G401 (cell line): ENCODE data around the gene YIPF3. TPM values are rescaled to one million over a fixed set of nuclear protein-coding genes. Genes with fewer than 3 reads are reported as not detected.
"Not testable (repeated sequence)": the region's sequence is repeated elsewhere in the genome, so short reads cannot be mapped to it uniquely, and the experiment has no call there.

Experiments
- DNase-seq: peaks from one replicate; pipeline ENCODE4 v3.0.0-alpha.2; 2015; ENCODE audit warnings: low spot score
- in situ Hi-C: cut with HindIII; loops from 2 replicates; pipeline ENCODE4 v1.10.0; 2016; ENCODE audit warnings: low sequenced_read_pairs, mixed read lengths
- total RNA-seq: library from RNA; depleted of rRNA; stranded (reverse); fragments of >200 nt; shearing (Covaris generic); gene quantifications from 2 replicates; pipeline ENCODE4 v1.2.3, GENCODE V29; 2014; rRNA removed

Gene YIPF3
- 49.4 and 92.9 TPM in 2 replicates for total RNA-seq

GRCh38 chr6:43516697-43517504 is at the start of gene YIPF3, which contains the start of gene POLR1C:
TSS of gene YIPF3 (minus strand) at chr6:43516926. CDS start at chr6:43516807, 119 bp downstream.
TSS of gene POLR1C (plus strand) at chr6:43517089. CDS start at chr6:43517110, 21 bp downstream.
- peak; percentile 99 for DNase-seq
- in situ Hi-C loops: no loop called here

GRCh38 chr6:43559328-43559727 is 42.6 kb upstream of the YIPF3 start:
- in situ Hi-C loops: no loop called here
- no peak for DNase-seq

- in situ Hi-C loops, DNase-seq: not testable (repeated sequence)
Measured at GRCh38 chr6:43557620-43558019, 40.9 kb upstream of the YIPF3 start.

- peak; percentile 17 for DNase-seq
- in situ Hi-C loops: no loop called here
Measured at GRCh38 chr6:43547222-43547621, 30.5 kb upstream of the YIPF3 start.

GRCh38 chr6:43544461-43544860 is 27.7 kb upstream of the YIPF3 start:
- in situ Hi-C loops: no loop called here
- DNase-seq: no peak

- in situ Hi-C loops: no loop called here
Measured at GRCh38 chr6:43541774-43542471, 25.2 kb upstream of the YIPF3 start.

GRCh38 chr6:43540507-43540906 is 23.8 kb upstream of the YIPF3 start:
- DNase-seq: no peak
- in situ Hi-C loops: no loop called here

More at GRCh38 chr6:43541774-43542471, 25.2 kb upstream of the YIPF3 start:
- no peak for DNase-seq

- in situ Hi-C loops, DNase-seq: not testable (repeated sequence)
Measured at GRCh38 chr6:43539409-43539808, 22.7 kb upstream of the YIPF3 start.

GRCh38 chr6:43538986-43539385 is 22.3 kb upstream of the YIPF3 start:
- DNase-seq, in situ Hi-C loops: not testable (repeated sequence)

GRCh38 chr6:43532201-43532600 is 15.5 kb upstream of the YIPF3 start:
- no peak for DNase-seq
- in situ Hi-C loops: no loop called here

GRCh38 chr6:43524483-43524961 is 7.8 kb upstream of the YIPF3 start:
- in situ Hi-C loops: no loop called here
- DNase-seq: no peak

- in situ Hi-C loops: no loop called here
Measured at GRCh38 chr6:43523284-43523683, 6.6 kb upstream of the YIPF3 start.

GRCh38 chr6:43522547-43523261 is 6.0 kb upstream of the YIPF3 start:
- in situ Hi-C loops: no loop called here
- no peak for DNase-seq

More at GRCh38 chr6:43523284-43523683, 6.6 kb upstream of the YIPF3 start:
- no peak for DNase-seq

- in situ Hi-C loops: no loop called here
- DNase-seq: no peak
Measured at GRCh38 chr6:43521836-43522235, 5.1 kb upstream of the YIPF3 start.

GRCh38 chr6:43520097-43520496 is 3.4 kb upstream of the YIPF3 start:
- in situ Hi-C loops: no loop called here
- DNase-seq: no peak

- in situ Hi-C loops: no loop called here
- no peak for DNase-seq
Measured at GRCh38 chr6:43517505-43518357, 1.0 kb upstream of the YIPF3 start.

- no peak for DNase-seq
- in situ Hi-C loops: no loop called here
Measured at GRCh38 chr6:43516367-43516696, 394 bp downstream of the YIPF3 start.

GRCh38 chr6:43515808-43516207 is 918 bp downstream of the YIPF3 start:
- no peak for DNase-seq
- in situ Hi-C loops: no loop called here
